ENCODE results near the gene ZDHHC14.
"Not testable (repeated sequence)": the region's sequence is repeated elsewhere in the genome, so short reads cannot be mapped to it uniquely, and the experiment has no call there.

- not testable (repeated sequence) for TF ChIP-seq CTCF (IDR thresholded peaks at IDR 0.05; ENCODE audit: low read depth, low read length); POLR2A (IDR thresholded peaks at IDR 0.05; ENCODE audit: extremely low read depth, insufficient read length); MYC (IDR thresholded peaks at IDR 0.05; ENCODE audit: low read depth, low read length)
Measured at GRCh38 chr6:157467339-157467738, 86.3 kb downstream of the ZDHHC14 start.

Measured in NB4 (cell line).